PC-9 (cell line): ENCODE data around the gene PLAC1. TPM values are rescaled to one million over a fixed set of nuclear protein-coding genes. Genes with fewer than 3 reads are reported as not detected.

ENCODE experiments used
- BruUV-seq: library from RNA; stranded (reverse); fragments of 400-500 nt; replicated peaks from 2 replicates; lab custom pipeline; 2021; lab: Mats Ljungman, UMichigan
- CTCF ChIA-PET: fragments of 300-600 bp; sonication (Branson Sonifier 250); formaldehyde crosslinking; loops from one replicate; lab custom pipeline; 2022; ENCODE audit warnings: antibody characterized with exemption; lab: Charles Lee
- POLR2A ChIA-PET: fragments of 300-600 bp; sonication (Branson Sonifier 250); formaldehyde crosslinking; loops from one replicate; lab custom pipeline; 2022; ENCODE audit warnings: antibody characterized with exemption; ENCODE audit not compliant: unreplicated experiment; lab: Charles Lee
- DNase-seq, 2 experiments: peaks; one replicate each; pipeline versions ENCODE4 v3.0.0 to v3.0.0-alpha.2; 2015 to 2022; ENCODE audit warnings: mixed read lengths in 1 of 2
- H2AFZ ChIP-seq: fragments of 200-600 bp; sonication (generic); 2 replicates; pipeline ENCODE4 v1.8.1; 2017; ENCODE audit warnings: antibody characterized with exemption
- H3F3A ChIP-seq: fragments of 200-600 bp; sonication (generic); 2 replicates; pipeline ENCODE4 v1.8.1; 2017; ENCODE audit warnings: antibody characterized with exemption, mild to moderate bottlenecking, low read depth; ENCODE audit not compliant: insufficient read depth
- H3K27ac ChIP-seq: fragments of 200-600 bp; sonication (generic); 2 replicates; pipeline ENCODE4 v1.6.1; 2016; ENCODE audit warnings: mixed run types
- H3K27me3 ChIP-seq: fragments of 200-600 bp; sonication (generic); 2 replicates; pipeline ENCODE4 v1.6.1; 2016; ENCODE audit warnings: low read depth, mixed run types; ENCODE audit not compliant: insufficient read depth
- H3K36me3 ChIP-seq: fragments of 200-600 bp; sonication (generic); 2 replicates; pipeline ENCODE4 v1.6.1; 2016; ENCODE audit warnings: low read depth, mixed run types
- H3K4me1 ChIP-seq: fragments of 200-600 bp; sonication (generic); replicated peaks from 2 replicates; pipeline ENCODE4 v1.6.1; 2016; ENCODE audit warnings: mixed run types; ENCODE audit not compliant: insufficient read depth
- H3K4me2 ChIP-seq: fragments of 200-600 bp; sonication (generic); 2 replicates; pipeline ENCODE4 v1.6.1; 2017; ENCODE audit warnings: mixed run types
- H3K4me3 ChIP-seq: fragments of 200-600 bp; sonication (generic); 2 replicates; pipeline ENCODE4 v1.6.1; 2016; ENCODE audit warnings: mixed run types
- H3K79me2 ChIP-seq: fragments of 200-600 bp; sonication (generic); 2 replicates; pipeline ENCODE4 v1.6.1; 2017; ENCODE audit warnings: low read depth, mixed run types
- H3K9me2 ChIP-seq: fragments of 200-600 bp; sonication (generic); 2 replicates; pipeline ENCODE4 v1.8.1; 2017; ENCODE audit warnings: mild to moderate bottlenecking; ENCODE audit not compliant: insufficient read depth
- H3K9me3 ChIP-seq: fragments of 200-600 bp; sonication (generic); 2 replicates; pipeline ENCODE4 v1.8.1; 2016; ENCODE audit warnings: low read depth; ENCODE audit not compliant: insufficient read depth
- H4K20me1 ChIP-seq: fragments of 200-600 bp; sonication (generic); 2 replicates; pipeline ENCODE4 v1.8.1; 2017; ENCODE audit not compliant: insufficient read depth
- EZH2 ChIP-seq: fragments of 200-600 bp; sonication (generic); IDR thresholded peaks from 2 replicates; pipeline ENCODE4 v1.8.0; 2017; ENCODE audit warnings: antibody characterized with exemption, low read depth
- intact Hi-C: fragments of 100-400 bp; cut with micrococcal nuclease; formaldehyde crosslinking; loops from one replicate; pipeline ENCODE4 v1.10.0; 2022; ENCODE audit not compliant: unreplicated experiment
- total RNA-seq: library from RNA; stranded (reverse); gene quantifications from 2 replicates; pipeline ENCODE4 v1.2.3, GENCODE V29; 2021
- TF ChIP-seq, protein P1 (sequence below): fragments of 200-600 bp; sonication (generic); conservative IDR thresholded peaks from 2 replicates; pipeline ENCODE4 v1.6.1; 2017; ENCODE audit warnings: mixed run types, antibody characterized with exemption, mild to moderate bottlenecking, moderate library complexity

Gene PLAC1
- total RNA-seq, 1 experiment from 2014 or later: 2.1 TPM

DNA sequence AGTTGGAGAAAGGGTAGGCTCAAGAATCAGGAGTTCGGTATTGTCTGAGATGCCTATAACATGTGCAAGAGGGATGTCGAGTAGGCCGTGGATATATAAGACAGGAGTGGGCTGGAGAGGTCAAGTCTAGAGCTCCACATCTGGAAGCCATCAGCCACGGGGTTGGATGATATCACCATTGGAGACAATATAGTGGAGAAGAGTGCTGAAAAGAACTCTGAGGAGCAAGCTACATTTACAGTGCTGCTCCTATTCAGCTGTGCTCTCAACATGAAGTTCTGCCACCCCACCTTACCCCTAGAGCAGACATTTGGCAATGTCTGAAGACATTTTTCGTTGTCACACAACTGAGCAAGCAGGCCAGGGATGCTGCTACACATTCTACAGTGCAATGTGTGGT lies 20.9 kb upstream of the PLAC1 start:
- TF ChIP-seq EZH2: no peak
- TF ChIP-seq, protein P1, sequence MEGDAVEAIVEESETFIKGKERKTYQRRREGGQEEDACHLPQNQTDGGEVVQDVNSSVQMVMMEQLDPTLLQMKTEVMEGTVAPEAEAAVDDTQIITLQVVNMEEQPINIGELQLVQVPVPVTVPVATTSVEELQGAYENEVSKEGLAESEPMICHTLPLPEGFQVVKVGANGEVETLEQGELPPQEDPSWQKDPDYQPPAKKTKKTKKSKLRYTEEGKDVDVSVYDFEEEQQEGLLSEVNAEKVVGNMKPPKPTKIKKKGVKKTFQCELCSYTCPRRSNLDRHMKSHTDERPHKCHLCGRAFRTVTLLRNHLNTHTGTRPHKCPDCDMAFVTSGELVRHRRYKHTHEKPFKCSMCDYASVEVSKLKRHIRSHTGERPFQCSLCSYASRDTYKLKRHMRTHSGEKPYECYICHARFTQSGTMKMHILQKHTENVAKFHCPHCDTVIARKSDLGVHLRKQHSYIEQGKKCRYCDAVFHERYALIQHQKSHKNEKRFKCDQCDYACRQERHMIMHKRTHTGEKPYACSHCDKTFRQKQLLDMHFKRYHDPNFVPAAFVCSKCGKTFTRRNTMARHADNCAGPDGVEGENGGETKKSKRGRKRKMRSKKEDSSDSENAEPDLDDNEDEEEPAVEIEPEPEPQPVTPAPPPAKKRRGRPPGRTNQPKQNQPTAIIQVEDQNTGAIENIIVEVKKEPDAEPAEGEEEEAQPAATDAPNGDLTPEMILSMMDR: no peak

GRCh38 chrX:134677332-134677731 lies 19.1 kb upstream of the PLAC1 start:
- no peaks in the 10 kb centered on the region for H3K27me3 ChIP-seq
- no peaks in the 10 kb centered on the region for H3K9me3 ChIP-seq
- H3K27ac ChIP-seq: no peak overlapping the region
- H4K20me1 ChIP-seq: no peaks in the 10 kb centered on the region
- intact Hi-C loops: no loop called here
- no peaks in the 10 kb centered on the region for H3K79me2 ChIP-seq
- H3K4me3 ChIP-seq: no peak overlapping the region
- H2AFZ ChIP-seq: no peak overlapping the region
- no peak for DNase-seq
- ChIA-PET CTCF (no interaction called here), POLR2A (no interaction called here)
- H3K36me3 ChIP-seq: no peaks in the 10 kb centered on the region
- TF ChIP-seq, protein P1: no peak
- no peak for TF ChIP-seq EZH2
- H3F3A ChIP-seq: no peaks in the 10 kb centered on the region; the same call in 1 of the 2 replicates
- H3K4me1 ChIP-seq: peaks cover 14% of the 10 kb centered on the region
- BruUV-seq: no TSS peak
- H3K4me2 ChIP-seq: no peak overlapping the region
- H3K9me2 ChIP-seq: no peaks in the 10 kb centered on the region

More for the DNA sequence above, 20.9 kb upstream of the PLAC1 start:
- Histone ChIP-seq H3K79me2 (no peaks in the 10 kb centered on the region), H3K9me2 (no peaks in the 10 kb centered on the region), H3K27me3 (no peaks in the 10 kb centered on the region), H3K36me3 (no peaks in the 10 kb centered on the region), H3F3A (no peaks in the 10 kb centered on the region; the same call in 1 of the 2 replicates), H3K9me3 (no peaks in the 10 kb centered on the region), H3K27ac (no peak overlapping the region), H3K4me1 (peaks cover 14% of the 10 kb centered on the region), H4K20me1 (no peaks in the 10 kb centered on the region), H3K4me3 (no peak overlapping the region), H2AFZ (no peak overlapping the region), H3K4me2 (no peak overlapping the region)
- no peak for DNase-seq
- CTCF ChIA-PET: no interaction called here
- POLR2A ChIA-PET: interaction anchor here (0.5 kb wide), 1 partner anchor 26 kb away, joined by 7 read pairs; no protein-coding TSS in a partner anchor
- no TSS peak for BruUV-seq
- intact Hi-C loops: no loop called here

DNA sequence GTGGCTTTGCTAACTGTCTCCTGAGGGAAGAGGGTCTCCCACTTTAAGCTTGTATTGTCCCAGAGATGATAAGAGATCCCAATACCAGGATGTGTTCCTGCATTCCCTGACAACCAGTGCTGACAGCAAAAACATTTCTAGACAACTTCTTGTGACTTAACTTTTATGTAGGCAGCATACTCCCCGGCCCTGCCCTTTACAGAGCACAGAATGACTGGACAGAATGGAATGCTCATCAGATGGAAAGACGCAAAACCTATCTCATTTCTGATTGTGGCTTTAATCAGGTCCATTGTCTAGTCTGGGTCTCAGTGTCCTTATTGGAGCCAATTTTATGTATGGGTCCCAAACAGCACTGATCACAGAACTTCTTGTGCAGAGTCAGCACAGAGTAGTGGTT lies 18.2 kb upstream of the PLAC1 start:
- Histone ChIP-seq H4K20me1 (no peaks in the 10 kb centered on the region), H3K4me1 (peaks cover 18% of the 10 kb centered on the region), H3K9me3 (no peaks in the 10 kb centered on the region), H3K9me2 (no peaks in the 10 kb centered on the region), H3K79me2 (no peaks in the 10 kb centered on the region), H3F3A (peaks cover 5% of the 10 kb centered on the region; the same call in 1 of the 2 replicates), H3K27ac (no peak overlapping the region), H3K4me3 (no peak overlapping the region), H3K36me3 (no peaks in the 10 kb centered on the region), H3K4me2 (peak overlapping the region; percentile 26), H3K27me3 (no peaks in the 10 kb centered on the region), H2AFZ (no peak overlapping the region)
- BruUV-seq: no TSS peak
- TF ChIP-seq, protein P1: no peak
- TF ChIP-seq EZH2: no peak
- ChIA-PET POLR2A (interaction anchor here (0.6 to 0.8 kb wide), 2 partner anchors 28 to 88 kb away, joined by 5 to 19 read pairs; no protein-coding TSS in a partner anchor), CTCF (no interaction called here)
- intact Hi-C loops: no loop called here
- DNase-seq: peak; percentile 56 to 73
